Measurements from ENCODE around the gene OR5AU1.

The OR5AU1 gene

GRCh38 chr14:21118933-21119332 is 36.9 kb downstream of the OR5AU1 start:
- TF ChIP-seq, protein P1, sequence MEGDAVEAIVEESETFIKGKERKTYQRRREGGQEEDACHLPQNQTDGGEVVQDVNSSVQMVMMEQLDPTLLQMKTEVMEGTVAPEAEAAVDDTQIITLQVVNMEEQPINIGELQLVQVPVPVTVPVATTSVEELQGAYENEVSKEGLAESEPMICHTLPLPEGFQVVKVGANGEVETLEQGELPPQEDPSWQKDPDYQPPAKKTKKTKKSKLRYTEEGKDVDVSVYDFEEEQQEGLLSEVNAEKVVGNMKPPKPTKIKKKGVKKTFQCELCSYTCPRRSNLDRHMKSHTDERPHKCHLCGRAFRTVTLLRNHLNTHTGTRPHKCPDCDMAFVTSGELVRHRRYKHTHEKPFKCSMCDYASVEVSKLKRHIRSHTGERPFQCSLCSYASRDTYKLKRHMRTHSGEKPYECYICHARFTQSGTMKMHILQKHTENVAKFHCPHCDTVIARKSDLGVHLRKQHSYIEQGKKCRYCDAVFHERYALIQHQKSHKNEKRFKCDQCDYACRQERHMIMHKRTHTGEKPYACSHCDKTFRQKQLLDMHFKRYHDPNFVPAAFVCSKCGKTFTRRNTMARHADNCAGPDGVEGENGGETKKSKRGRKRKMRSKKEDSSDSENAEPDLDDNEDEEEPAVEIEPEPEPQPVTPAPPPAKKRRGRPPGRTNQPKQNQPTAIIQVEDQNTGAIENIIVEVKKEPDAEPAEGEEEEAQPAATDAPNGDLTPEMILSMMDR (IDR thresholded peaks at IDR 0.05; ENCODE audit: low read depth, low read length, missing control alignments), result no peak
- no peak for DNase-seq (ENCODE audit: low read depth)
- no peak overlapping the region for H3K4me3 ChIP-seq (ENCODE audit: low read depth, low read length)

GRCh38 chr14:21113369-21113768 is 42.5 kb downstream of the OR5AU1 start:
- TF ChIP-seq, protein P1 (IDR thresholded peaks at IDR 0.05; ENCODE audit: low read depth, low read length, missing control alignments), result no peak
- no peak overlapping the region for H3K4me3 ChIP-seq (ENCODE audit: low read depth, low read length)
- no peak for DNase-seq (ENCODE audit: low read depth)

- TF ChIP-seq, protein P1 (IDR thresholded peaks at IDR 0.05; ENCODE audit: low read depth, low read length, missing control alignments), result no peak
- H3K4me3 ChIP-seq (ENCODE audit: low read depth, low read length), result no peak overlapping the region
- DNase-seq (ENCODE audit: low read depth), result no peak
Measured at GRCh38 chr14:21112255-21112654, 43.6 kb downstream of the OR5AU1 start.

- no peak overlapping the region for H3K4me3 ChIP-seq (ENCODE audit: low read depth, low read length)
- no peak for DNase-seq (ENCODE audit: low read depth)
- TF ChIP-seq, protein P1 (IDR thresholded peaks at IDR 0.05; ENCODE audit: low read depth, low read length, missing control alignments), result no peak
Measured at GRCh38 chr14:21109377-21110138, 46.3 kb downstream of the OR5AU1 start.

- DNase-seq (ENCODE audit: low read depth), result no peak
- TF ChIP-seq, protein P1 (IDR thresholded peaks at IDR 0.05; ENCODE audit: low read depth, low read length, missing control alignments), result no peak
- no peak overlapping the region for H3K4me3 ChIP-seq (ENCODE audit: low read depth, low read length)
Measured at GRCh38 chr14:21108791-21109190, 47.1 kb downstream of the OR5AU1 start.

DNA sequence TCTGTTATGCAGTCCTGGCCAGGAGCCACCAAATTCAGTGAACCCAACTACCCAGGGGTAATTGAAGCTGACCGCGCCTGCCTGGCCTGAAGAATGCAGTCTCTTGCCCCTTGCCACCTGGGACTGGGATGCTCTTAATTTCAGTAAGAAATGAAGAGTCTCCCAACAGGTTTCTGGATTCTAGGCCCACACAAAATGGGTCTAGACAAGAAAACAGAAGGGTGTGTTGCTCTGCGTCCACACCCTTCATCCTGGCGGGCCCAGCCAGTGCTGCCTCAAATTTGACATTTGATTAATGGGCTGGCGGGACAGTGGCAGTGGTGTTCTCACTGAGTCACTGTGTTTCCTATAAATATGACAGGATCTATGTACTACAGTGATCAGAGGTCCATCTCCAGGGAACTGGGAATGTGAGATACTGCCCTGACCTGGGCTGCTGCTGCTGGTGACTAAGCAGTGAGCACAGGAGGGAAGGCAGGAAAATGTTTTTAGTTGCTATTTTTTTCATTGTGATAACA is 48.5 kb downstream of the OR5AU1 start:
- no peak overlapping the region for H3K4me3 ChIP-seq (ENCODE audit: low read depth, low read length)
- TF ChIP-seq, protein P1 (IDR thresholded peaks at IDR 0.05; ENCODE audit: low read depth, low read length, missing control alignments), result no peak
- DNase-seq (ENCODE audit: low read depth), result no peak

Data from GM12864 (cell line).